GM12892 (cell line): Measurements from ENCODE around the gene PTF1A.

ENCODE experiments used
- POLR2A ChIP-seq: IDR thresholded peaks from 2 replicates; pipeline ENCODE4 v1.6.1; 2011; ENCODE audit warnings: low read depth, low read length, control low read depth
- TAF1 ChIP-seq: IDR thresholded peaks from 2 replicates; pipeline ENCODE4 v1.6.1; 2011; ENCODE audit warnings: low read depth, mild to moderate bottlenecking, control low read depth, low read length, borderline replicate concordance

DNA sequence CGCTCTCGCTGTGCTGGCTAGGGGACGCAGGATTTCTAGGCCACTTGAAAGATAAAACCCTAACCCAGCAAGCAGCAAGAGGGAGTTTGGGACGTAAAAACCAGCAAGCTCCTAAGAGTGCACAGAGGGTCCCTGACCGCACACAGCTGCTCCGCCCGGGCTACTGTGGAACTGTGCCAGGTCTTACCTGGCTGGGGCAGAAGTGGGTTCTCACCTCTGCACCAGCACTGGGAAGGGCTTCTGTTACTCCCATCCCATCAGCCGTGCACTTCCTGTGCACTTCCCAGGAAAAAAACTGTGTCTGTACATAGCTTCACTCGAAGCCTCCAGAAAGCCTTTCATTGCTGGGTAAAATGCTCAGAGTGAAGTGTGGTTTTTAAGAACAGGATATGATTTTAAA is 45.9 kb upstream of the PTF1A start:
- TF ChIP-seq POLR2A: no peak
- TF ChIP-seq TAF1: no peak
